CD4-positive, alpha-beta T cell (primary cell): ENCODE measurements around the gene ATP13A2. TPM values are rescaled to one million over a fixed set of nuclear protein-coding genes. Genes with fewer than 3 reads are reported as not detected.
A peak's percentile ranks its signal among the peaks of the same experiment; 100 is the strongest.

ENCODE experiments used
- ATAC-seq: fragments of 200-7000 bp; cut with Tn5 transposase; one replicate; pipeline ENCODE4 v1.10.0; 2022; ENCODE audit warnings: mild to moderate bottlenecking; ENCODE audit not compliant: poor library complexity
- CTCF ChIA-PET: fragments of 350-600 bp; sonication (Branson Sonifier 250); formaldehyde crosslinking; loops from one replicate; lab custom pipeline; 2021; ENCODE audit warnings: antibody characterized with exemption, inconsistent platforms; lab: Charles Lee
- POLR2A ChIA-PET: fragments of 350-600 bp; sonication (Branson Sonifier 250); formaldehyde crosslinking; loops from one replicate; lab custom pipeline; 2021; ENCODE audit warnings: antibody characterized with exemption, inconsistent platforms; lab: Charles Lee
- DNase-seq, 14 experiments: peaks; one replicate each; pipeline ENCODE4 v3.0.0-alpha.2; 2013 to 2020; ENCODE audit warnings: mixed read lengths in 2 of 14
- H3K27ac ChIP-seq, 2 donors: one replicate each; pipeline versions ENCODE4 v1.5.1 to v1.7.0; 2013; ENCODE audit warnings: low read length in 2 of 2, low read depth in 1 of 2, mild to moderate bottlenecking in 1 of 2
- H3K27me3 ChIP-seq, 2 experiments: 1 replicate in 1 of 2; 2 replicates in 1 of 2; pipeline versions ENCODE4 v1.6.1 to v1.7.0; 2013; ENCODE audit warnings: low read length in 2 of 2, control low read depth in 1 of 2, mild to moderate bottlenecking in 1 of 2, moderate library complexity in 1 of 2; ENCODE audit not compliant: insufficient read depth in 2 of 2, control insufficient read depth in 1 of 2
- H3K36me3 ChIP-seq: one replicate; pipeline ENCODE4 v1.6.1; 2013; ENCODE audit warnings: low read length, control low read depth; ENCODE audit not compliant: insufficient read depth
- H3K4me1 ChIP-seq: one replicate; pipeline ENCODE4 v1.6.1; 2013; ENCODE audit warnings: low read length, control low read depth; ENCODE audit not compliant: insufficient read depth
- H3K4me3 ChIP-seq: one replicate; pipeline ENCODE4 v1.5.1; 2013; ENCODE audit warnings: mild to moderate bottlenecking, low read length, moderate library complexity
- H3K9me3 ChIP-seq, 2 experiments: 1 replicate in 1 of 2; 2 replicates in 1 of 2; pipeline versions ENCODE4 v1.6.1 to v1.7.0; 2013; ENCODE audit warnings: low read length in 2 of 2, mild to moderate bottlenecking in 2 of 2, control low read depth in 1 of 2, moderate library complexity in 1 of 2; ENCODE audit not compliant: control insufficient read depth in 1 of 2, insufficient read depth in 1 of 2
- H3K27ac Mint-ChIP-seq: one replicate; pipeline ENCODE4 v1.8.0; 2020; ENCODE audit warnings: mixed read lengths
- H3K27me3 Mint-ChIP-seq: one replicate; pipeline ENCODE4 v1.8.0; 2021; ENCODE audit warnings: mixed read lengths
- H3K36me3 Mint-ChIP-seq: one replicate; pipeline ENCODE4 v1.8.0; 2021; ENCODE audit warnings: low read depth, mixed read lengths
- H3K4me1 Mint-ChIP-seq: one replicate; pipeline ENCODE4 v1.8.0; 2021; ENCODE audit warnings: low read depth, mixed read lengths
- H3K4me3 Mint-ChIP-seq: one replicate; pipeline ENCODE4 v1.8.0; 2020; ENCODE audit warnings: mild to moderate bottlenecking, mixed read lengths
- H3K9me3 Mint-ChIP-seq: one replicate; pipeline ENCODE4 v1.8.0; 2020; ENCODE audit warnings: mixed read lengths
- intact Hi-C, 2 experiments: fragments of 100-400 bp; cut with DNase I in 1 of 2; cut with micrococcal nuclease in 1 of 2; formaldehyde crosslinking; loops; one replicate each; pipeline versions ENCODE4 v1.15.1 to v1.9.0; 2023 to 2025; cut with DNase I, micrococcal nuclease
- total RNA-seq, 174 experiments: library from RNA in 2 of 174; stranded (reverse) in 2 of 174; gene quantifications; one replicate each; pipeline ENCODE4 v1.2.3 and lab custom pipeline; 2021 to 2026
- TF ChIP-seq, protein P1 (sequence below): fragments of 200-600 bp; IDR thresholded peaks from one replicate; pipeline ENCODE4 v1.8.0; 2022; ENCODE audit warnings: antibody characterized with exemption, mild to moderate bottlenecking

ATP13A2 gene
- total RNA-seq, 2 experiments from 2014 or later: 27.0 to 30.6 TPM

DNA sequence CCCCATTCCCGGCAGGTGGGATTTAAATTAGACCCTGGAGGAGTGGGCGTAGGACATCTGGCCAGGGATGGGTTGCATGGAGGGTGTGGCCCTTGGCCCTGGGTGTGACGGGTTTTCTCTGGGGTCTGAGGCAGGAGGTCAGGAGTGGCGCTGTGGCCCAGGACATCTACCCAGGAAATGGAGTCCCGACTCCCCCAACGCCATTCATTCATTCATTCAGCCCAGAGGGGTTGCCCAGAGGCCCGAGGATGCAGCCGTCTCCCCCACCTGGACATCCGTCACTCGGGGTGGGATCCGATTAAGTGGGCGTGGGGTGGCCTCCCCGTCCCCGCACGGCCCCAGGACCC, 663 bp downstream of the ATP13A2 start:
- peaks cover 16% of the 10 kb centered on the region for H3K4me1 Mint-ChIP-seq
- Histone ChIP-seq H3K9me3 (no peaks in the 10 kb centered on the region), H3K27ac (no peak overlapping the region), H3K36me3 (no peaks in the 10 kb centered on the region), H3K27me3 (no peaks in the 10 kb centered on the region), H3K4me1 (peaks cover 35% of the 10 kb centered on the region), H3K4me3 (peak overlapping the region; percentile 73)
- ChIA-PET CTCF (no interaction called here), POLR2A (no interaction called here)
- intact Hi-C loops: loop anchor here (5.0 kb wide), 3 partner anchors 41 to 426 kb away; partner anchors contain the start of genes RCC2 (in 1 of the 2) and SDHB (in 1 of the 2)
- H3K4me3 Mint-ChIP-seq: peak overlapping the region; percentile 90
- TF ChIP-seq, protein P1, sequence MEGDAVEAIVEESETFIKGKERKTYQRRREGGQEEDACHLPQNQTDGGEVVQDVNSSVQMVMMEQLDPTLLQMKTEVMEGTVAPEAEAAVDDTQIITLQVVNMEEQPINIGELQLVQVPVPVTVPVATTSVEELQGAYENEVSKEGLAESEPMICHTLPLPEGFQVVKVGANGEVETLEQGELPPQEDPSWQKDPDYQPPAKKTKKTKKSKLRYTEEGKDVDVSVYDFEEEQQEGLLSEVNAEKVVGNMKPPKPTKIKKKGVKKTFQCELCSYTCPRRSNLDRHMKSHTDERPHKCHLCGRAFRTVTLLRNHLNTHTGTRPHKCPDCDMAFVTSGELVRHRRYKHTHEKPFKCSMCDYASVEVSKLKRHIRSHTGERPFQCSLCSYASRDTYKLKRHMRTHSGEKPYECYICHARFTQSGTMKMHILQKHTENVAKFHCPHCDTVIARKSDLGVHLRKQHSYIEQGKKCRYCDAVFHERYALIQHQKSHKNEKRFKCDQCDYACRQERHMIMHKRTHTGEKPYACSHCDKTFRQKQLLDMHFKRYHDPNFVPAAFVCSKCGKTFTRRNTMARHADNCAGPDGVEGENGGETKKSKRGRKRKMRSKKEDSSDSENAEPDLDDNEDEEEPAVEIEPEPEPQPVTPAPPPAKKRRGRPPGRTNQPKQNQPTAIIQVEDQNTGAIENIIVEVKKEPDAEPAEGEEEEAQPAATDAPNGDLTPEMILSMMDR: no peak
- peaks cover 12% of the 10 kb centered on the region for H3K36me3 Mint-ChIP-seq
- no peaks in the 10 kb centered on the region for H3K9me3 Mint-ChIP-seq
- DNase-seq: no peak
- peak overlapping the region; percentile 73 for H3K27ac Mint-ChIP-seq
- no peaks in the 10 kb centered on the region for H3K27me3 Mint-ChIP-seq
- ATAC-seq: no peak

DNA sequence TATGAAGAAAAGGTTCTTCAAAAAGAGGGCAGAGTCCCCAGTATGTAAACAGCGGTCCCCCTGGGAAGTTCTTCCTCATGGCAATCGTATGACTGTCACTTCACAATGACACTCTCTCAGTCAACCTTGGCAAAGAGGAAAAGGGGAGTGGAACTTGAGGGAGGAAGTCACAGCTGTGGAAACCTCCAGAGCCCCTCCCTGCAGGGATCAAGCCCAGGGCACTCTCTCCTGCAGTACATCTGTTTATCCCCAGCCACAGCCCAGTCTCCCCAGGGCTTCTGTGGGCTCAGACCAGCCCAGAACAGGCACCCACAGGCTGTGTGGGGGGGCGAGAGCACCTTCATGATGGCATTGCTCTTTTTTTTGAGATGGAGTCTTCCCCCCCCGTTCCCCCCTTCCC, 2.0 kb downstream of the ATP13A2 start:
- Mint-ChIP-seq H3K36me3 (peaks cover 12% of the 10 kb centered on the region), H3K4me1 (peaks cover 16% of the 10 kb centered on the region), H3K27ac (peak overlapping the region; percentile 73), H3K4me3 (peak overlapping the region; percentile 45), H3K9me3 (no peaks in the 10 kb centered on the region), H3K27me3 (no peaks in the 10 kb centered on the region)
- no peak overlapping the region for H3K4me3 ChIP-seq
- peaks cover 35% of the 10 kb centered on the region for H3K4me1 ChIP-seq
- ChIA-PET CTCF (no interaction called here), POLR2A (no interaction called here)
- DNase-seq: peak in 1 of 14 experiments; percentile 24
- TF ChIP-seq, protein P1: no peak
- H3K9me3 ChIP-seq: no peaks in the 10 kb centered on the region
- H3K27me3 ChIP-seq: no peaks in the 10 kb centered on the region
- H3K27ac ChIP-seq: no peak overlapping the region
- no peak for ATAC-seq
- peaks cover 8% of the 10 kb centered on the region for H3K36me3 ChIP-seq
- intact Hi-C loops: loop anchor here (2.0 to 5.0 kb wide), 4 partner anchors 43 to 428 kb away; partner anchors contain the start of genes RCC2 (in 1 of the 2) and SDHB (in 1 of the 2)

DNA sequence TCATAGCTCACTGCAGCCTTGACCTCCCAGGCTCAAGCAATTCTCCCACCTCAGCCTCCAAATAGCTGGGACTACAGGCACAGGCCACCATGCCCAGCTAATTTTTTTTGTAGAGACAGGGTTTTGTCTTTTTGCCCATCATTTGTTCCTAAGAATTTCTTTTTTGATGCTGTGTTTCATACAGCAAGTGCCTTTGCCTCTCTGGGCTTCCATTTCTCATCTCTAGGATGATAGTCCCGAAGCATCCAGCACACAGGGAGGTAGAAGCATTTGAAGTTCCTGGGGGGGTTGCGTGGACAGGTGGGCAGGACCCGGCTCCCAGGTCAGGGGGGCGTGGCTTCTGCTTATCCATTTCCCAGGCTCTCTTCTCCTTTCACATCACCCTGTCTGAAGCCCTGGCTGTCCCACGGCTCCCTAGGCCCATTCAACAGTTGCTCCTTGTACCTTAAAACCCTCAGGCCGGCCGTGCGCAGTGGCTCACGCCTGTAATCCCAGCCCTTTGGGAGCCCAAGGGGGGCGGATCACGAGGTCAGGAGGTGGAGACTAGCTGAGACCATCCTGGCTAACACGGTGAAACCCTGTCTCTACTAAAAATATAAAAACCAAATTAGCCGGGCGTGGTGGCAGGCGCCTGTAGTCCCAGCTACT, 3.4 kb downstream of the ATP13A2 start:
- H3K4me1 Mint-ChIP-seq: peaks cover 16% of the 10 kb centered on the region
- H3K27me3 ChIP-seq: no peaks in the 10 kb centered on the region
- ATAC-seq: no peak
- peaks cover 35% of the 10 kb centered on the region for H3K4me1 ChIP-seq
- peaks cover 18% of the 10 kb centered on the region for H3K36me3 ChIP-seq
- no peak overlapping the region for H3K4me3 Mint-ChIP-seq
- no peaks in the 10 kb centered on the region for H3K9me3 ChIP-seq
- POLR2A ChIA-PET: no interaction called here
- CTCF ChIA-PET: interaction anchor here (0.7 kb wide), 1 partner anchor 1477 kb away, joined by 4 read pairs; no protein-coding TSS in a partner anchor
- no peak overlapping the region for H3K27ac Mint-ChIP-seq
- H3K4me3 ChIP-seq: no peak overlapping the region
- DNase-seq: no peak
- no peak overlapping the region for H3K27ac ChIP-seq
- peaks cover 23% of the 10 kb centered on the region for H3K36me3 Mint-ChIP-seq
- intact Hi-C loops: loop anchor here in 1 of 2 experiments (2.0 kb wide), 1 partner anchor 46 kb away; no protein-coding TSS in a partner anchor
- no peaks in the 10 kb centered on the region for H3K27me3 Mint-ChIP-seq
- H3K9me3 Mint-ChIP-seq: no peaks in the 10 kb centered on the region
- TF ChIP-seq, protein P1: no peak
